A673 (cell line): ENCODE measurements around the gene SP100.

Experiments used
- EZH2 ChIP-seq: fragments of 200-600 bp; sonication (generic); IDR thresholded peaks from 2 replicates; pipeline ENCODE4 v1.6.1; 2017; ENCODE audit warnings: borderline replicate concordance, low read depth, mild to moderate bottlenecking, mixed read lengths, antibody characterized with exemption, low read length; ENCODE audit not compliant: poor library complexity, severe bottlenecking
- TF ChIP-seq, protein P1 (sequence below): fragments of 300-800, 200-600 bp; sonication (generic); conservative IDR thresholded peaks from 2 replicates; pipeline ENCODE4 v1.5.1; 2017; ENCODE audit warnings: low read depth, mild to moderate bottlenecking, antibody characterized with exemption, low read length, moderate library complexity, mixed read lengths

DNA sequence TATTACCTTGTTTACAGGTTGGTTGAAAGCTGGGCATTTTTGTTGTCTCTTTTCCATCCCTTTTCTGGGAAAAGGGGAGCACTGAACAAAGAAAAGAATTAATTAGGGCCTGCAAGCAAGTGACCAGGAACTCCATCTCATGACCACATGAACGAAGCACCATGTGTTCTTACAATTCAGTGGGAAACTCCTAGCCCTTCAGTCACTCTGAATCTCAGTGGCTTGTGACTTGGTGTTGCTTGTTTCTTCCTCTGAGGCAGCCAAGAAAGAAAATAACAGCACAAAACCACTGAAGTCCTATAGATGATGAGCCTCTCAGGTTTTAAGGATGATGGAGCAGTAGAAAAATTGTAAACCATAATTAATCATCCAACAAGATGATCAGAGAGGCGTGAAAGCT lies 167.6 kb downstream of the SP100 start:
- TF ChIP-seq, protein P1, sequence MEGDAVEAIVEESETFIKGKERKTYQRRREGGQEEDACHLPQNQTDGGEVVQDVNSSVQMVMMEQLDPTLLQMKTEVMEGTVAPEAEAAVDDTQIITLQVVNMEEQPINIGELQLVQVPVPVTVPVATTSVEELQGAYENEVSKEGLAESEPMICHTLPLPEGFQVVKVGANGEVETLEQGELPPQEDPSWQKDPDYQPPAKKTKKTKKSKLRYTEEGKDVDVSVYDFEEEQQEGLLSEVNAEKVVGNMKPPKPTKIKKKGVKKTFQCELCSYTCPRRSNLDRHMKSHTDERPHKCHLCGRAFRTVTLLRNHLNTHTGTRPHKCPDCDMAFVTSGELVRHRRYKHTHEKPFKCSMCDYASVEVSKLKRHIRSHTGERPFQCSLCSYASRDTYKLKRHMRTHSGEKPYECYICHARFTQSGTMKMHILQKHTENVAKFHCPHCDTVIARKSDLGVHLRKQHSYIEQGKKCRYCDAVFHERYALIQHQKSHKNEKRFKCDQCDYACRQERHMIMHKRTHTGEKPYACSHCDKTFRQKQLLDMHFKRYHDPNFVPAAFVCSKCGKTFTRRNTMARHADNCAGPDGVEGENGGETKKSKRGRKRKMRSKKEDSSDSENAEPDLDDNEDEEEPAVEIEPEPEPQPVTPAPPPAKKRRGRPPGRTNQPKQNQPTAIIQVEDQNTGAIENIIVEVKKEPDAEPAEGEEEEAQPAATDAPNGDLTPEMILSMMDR = no peak
- no peak for TF ChIP-seq EZH2
